H1 (cell line): ENCODE data around the gene MEF2C. TPM values are rescaled to one million over a fixed set of nuclear protein-coding genes. Genes with fewer than 3 reads are reported as not detected.

ENCODE experiments used
- CTCF ChIA-PET: fragments of 300-600 bp; sonication (Branson Sonifier 250); formaldehyde crosslinking; loops from one replicate; lab custom pipeline; 2021; ENCODE audit not compliant: partially characterized antibody; lab: Charles Lee
- POLR2A ChIA-PET: fragments of 300-600 bp; sonication (Branson Sonifier 250); formaldehyde crosslinking; loops from one replicate; lab custom pipeline; 2021; ENCODE audit warnings: inconsistent platforms; ENCODE audit not compliant: partially characterized antibody; lab: Charles Lee
- DNase-seq, 2 experiments: peaks; one replicate each; pipeline versions ENCODE4 v3.0.0 to v3.0.0-alpha.2; 2010 to 2022; ENCODE audit warnings: low spot score in 2 of 2, low read depth in 1 of 2, mixed read lengths in 1 of 2
- FAIRE-seq: peaks from 2 replicates; lab custom pipeline; 2011; peaks lifted over from hg19 to GRCh38; lab: Jason Lieb, UNC
- H2AFZ ChIP-seq: 2 replicates; pipeline ENCODE4 v1.8.1; 2012; ENCODE audit warnings: low read length, inconsistent platforms
- H2AK5ac ChIP-seq: 2 replicates; pipeline ENCODE4 v1.6.1; 2013; ENCODE audit warnings: low read depth, low read length
- H2BK120ac ChIP-seq: replicated peaks from 2 replicates; pipeline ENCODE3; 2013; ENCODE audit warnings: low read depth, low read length, inconsistent platforms
- H2BK12ac ChIP-seq: 2 replicates; pipeline ENCODE4 v1.6.1; 2013; ENCODE audit warnings: low read depth, low read length
- H2BK15ac ChIP-seq: 2 replicates; pipeline ENCODE4 v1.6.1; 2013; ENCODE audit warnings: low read length
- H2BK20ac ChIP-seq: 2 replicates; pipeline ENCODE4 v1.6.1; 2013; ENCODE audit warnings: low read length
- H2BK5ac ChIP-seq: 2 replicates; pipeline ENCODE4 v1.6.1; 2013; ENCODE audit warnings: low read depth, low read length
- H3K14ac ChIP-seq: 2 replicates; pipeline ENCODE4 v1.6.1; 2013; ENCODE audit warnings: inconsistent platforms; ENCODE audit not compliant: insufficient read length
- H3K18ac ChIP-seq: 2 replicates; pipeline ENCODE4 v1.6.1; 2013; ENCODE audit warnings: low read length; ENCODE audit errors: extremely low read depth
- H3K23ac ChIP-seq: 2 replicates; pipeline ENCODE4 v1.6.1; 2013; ENCODE audit warnings: inconsistent platforms; ENCODE audit not compliant: insufficient read length
- H3K23me2 ChIP-seq: 2 replicates; pipeline ENCODE4 v1.6.1; 2013; ENCODE audit warnings: low read depth, low read length
- H3K27ac ChIP-seq: 2 replicates; pipeline ENCODE4 v1.6.1; 2011; ENCODE audit warnings: low read depth, low read length, inconsistent platforms
- H3K27me3 ChIP-seq, 4 experiments: replicated peaks in 1 of 4; 1 replicate in 1 of 4; 2 replicates in 3 of 4; pipeline versions ENCODE4 v1.6.1 to v1.8.1; 2011 to 2013; ENCODE audit warnings: low read length in 3 of 4, mild to moderate bottlenecking in 3 of 4, inconsistent platforms in 2 of 4, mixed read lengths in 2 of 4, moderate library complexity in 1 of 4; ENCODE audit not compliant: control insufficient read depth in 3 of 4, insufficient read depth in 3 of 4; ENCODE audit errors: extremely low read depth in 1 of 4
- H3K36me3 ChIP-seq, 4 experiments: 2 replicates each; pipeline versions ENCODE4 v1.6.1 to v1.8.1; 2011 to 2013; ENCODE audit warnings: mild to moderate bottlenecking in 4 of 4, low read length in 3 of 4, moderate library complexity in 2 of 4, control low read depth in 1 of 4, inconsistent platforms in 1 of 4; ENCODE audit not compliant: insufficient read depth in 4 of 4, control insufficient read depth in 2 of 4
- H3K4ac ChIP-seq: replicated peaks from 2 replicates; pipeline ENCODE3; 2013; ENCODE audit warnings: low read length, low read depth, mixed read lengths, inconsistent platforms; ENCODE audit not compliant: insufficient read length
- H3K4me1 ChIP-seq, 4 experiments: replicated peaks in 1 of 4; 1 replicate in 1 of 4; 2 replicates in 3 of 4; pipeline versions ENCODE4 v1.6.1 to v1.8.1; 2011 to 2013; ENCODE audit warnings: low read length in 3 of 4, inconsistent platforms in 2 of 4, mixed read lengths in 1 of 4; ENCODE audit not compliant: insufficient read depth in 4 of 4, control insufficient read depth in 3 of 4
- H3K4me2 ChIP-seq, 2 experiments: 2 replicates each; pipeline versions ENCODE4 v1.6.1 to v1.8.1; 2011 to 2013; ENCODE audit warnings: low read depth in 2 of 2, low read length in 2 of 2, control low read depth in 1 of 2, inconsistent platforms in 1 of 2, mild to moderate bottlenecking in 1 of 2; ENCODE audit not compliant: insufficient read depth in 1 of 2
- H3K4me3 ChIP-seq, 4 experiments: fragments of 200-600, 300-600 bp in 1 of 4; sonication (generic), shearing (Covaris generic), sonication (Bioruptor Twin) in 1 of 4; 2 replicates each; pipeline versions ENCODE4 v1.5.1 to v1.8.1; 2011 to 2016; ENCODE audit warnings: low read length in 4 of 4, low read depth in 3 of 4, control low read depth in 2 of 4, inconsistent platforms in 2 of 4, mild to moderate bottlenecking in 2 of 4, mixed read lengths in 1 of 4, moderate library complexity in 1 of 4; ENCODE audit not compliant: insufficient read depth in 2 of 4; ENCODE audit errors: extremely low read depth in 1 of 4
- H3K56ac ChIP-seq: replicated peaks from 2 replicates; pipeline ENCODE3; 2013; ENCODE audit warnings: low read depth, mild to moderate bottlenecking, mixed read lengths, low read length, inconsistent platforms; ENCODE audit not compliant: insufficient read length
- H3K79me1 ChIP-seq: 2 replicates; pipeline ENCODE4 v1.6.1; 2013; ENCODE audit warnings: low read depth, low read length, control low read depth
- H3K79me2 ChIP-seq, 2 experiments: 2 replicates each; pipeline versions ENCODE4 v1.6.1 to v1.8.1; 2012 to 2013; ENCODE audit warnings: low read length in 2 of 2, mild to moderate bottlenecking in 2 of 2, inconsistent platforms in 1 of 2; ENCODE audit not compliant: insufficient read depth in 2 of 2, control insufficient read depth in 1 of 2
- H3K9ac ChIP-seq, 4 experiments: replicated peaks in 1 of 4; 1 replicate in 1 of 4; 2 replicates in 3 of 4; pipeline versions ENCODE4 v1.6.1 to v1.8.1; 2011 to 2013; ENCODE audit warnings: low read depth in 3 of 4, low read length in 3 of 4, control low read depth in 2 of 4, mild to moderate bottlenecking in 2 of 4, moderate library complexity in 2 of 4, inconsistent platforms in 1 of 4; ENCODE audit errors: extremely low read depth in 1 of 4
- H3K9me3 ChIP-seq, 2 experiments: 2 replicates each; pipeline versions ENCODE4 v1.6.1 to v1.8.1; 2012 to 2013; ENCODE audit warnings: mild to moderate bottlenecking in 2 of 2, moderate library complexity in 2 of 2, control low read depth in 1 of 2, inconsistent platforms in 1 of 2, low read depth in 1 of 2, low read length in 1 of 2, mixed read lengths in 1 of 2; ENCODE audit not compliant: insufficient read depth in 2 of 2
- H4K20me1 ChIP-seq, 2 experiments: replicated peaks in 1 of 2; 2 replicates each; pipeline versions ENCODE3 to v1.8.1; 2011 to 2013; ENCODE audit warnings: inconsistent platforms in 2 of 2, low read length in 2 of 2, mild to moderate bottlenecking in 1 of 2; ENCODE audit not compliant: insufficient read depth in 2 of 2, control insufficient read depth in 1 of 2
- H4K5ac ChIP-seq: 2 replicates; pipeline ENCODE4 v1.6.1; 2013; ENCODE audit warnings: low read length, low read depth, mixed read lengths, inconsistent platforms; ENCODE audit not compliant: insufficient read length
- H4K8ac ChIP-seq: 2 replicates; pipeline ENCODE4 v1.8.0; 2013; ENCODE audit warnings: mild to moderate bottlenecking, moderate library complexity, low read length, inconsistent platforms; ENCODE audit not compliant: insufficient read depth; ENCODE audit errors: extremely low read depth
- H4K91ac ChIP-seq: replicated peaks from 2 replicates; pipeline ENCODE3; 2013; ENCODE audit warnings: low read length, mixed read lengths, inconsistent platforms; ENCODE audit not compliant: insufficient read length
- CEBPB ChIP-seq: IDR thresholded peaks from 2 replicates; pipeline ENCODE4 v1.6.1; 2012; ENCODE audit warnings: low read depth, low read length
- EGR1 ChIP-seq: IDR thresholded peaks from 2 replicates; pipeline ENCODE4 v1.6.1; 2011; ENCODE audit warnings: low read depth, low read length, borderline replicate concordance
- KDM5A ChIP-seq: fragments of 200-600 bp; IDR thresholded peaks from 2 replicates; pipeline ENCODE4 v1.7.1; 2012; ENCODE audit warnings: mild to moderate bottlenecking, low read length, inconsistent platforms, mixed read lengths
- POLR2AphosphoS5 ChIP-seq: IDR thresholded peaks from 2 replicates; pipeline ENCODE4 v1.6.1; 2011; ENCODE audit warnings: low read depth, low read length
- POU5F1 ChIP-seq: IDR thresholded peaks from 2 replicates; pipeline ENCODE4 v1.6.1; 2011; ENCODE audit warnings: low read depth, mild to moderate bottlenecking, low read length, moderate library complexity
- RBBP5 ChIP-seq: IDR thresholded peaks from 2 replicates; pipeline ENCODE4 v1.7.1; 2012; ENCODE audit warnings: low read depth, mild to moderate bottlenecking, inconsistent platforms, low read length, moderate library complexity, borderline replicate concordance
- RNF2 ChIP-seq: fragments of 200-900, 300-1000 bp; sonication (generic); IDR thresholded peaks from 2 replicates; pipeline ENCODE4 v1.7.1; 2016; ENCODE audit warnings: borderline replicate concordance, low read depth, mild to moderate bottlenecking, antibody characterized with exemption, low read length; ENCODE audit not compliant: poor library complexity, severe bottlenecking; ENCODE audit errors: missing control alignments
- SP1 ChIP-seq: IDR thresholded peaks from 2 replicates; pipeline ENCODE4 v1.6.1; 2011; ENCODE audit warnings: low read depth, low read length
- SP2 ChIP-seq: IDR thresholded peaks from 2 replicates; pipeline ENCODE4 v1.6.1; 2012; ENCODE audit warnings: mild to moderate bottlenecking, low read length, inconsistent platforms
- SRF ChIP-seq: IDR thresholded peaks from 2 replicates; pipeline ENCODE4 v1.6.1; 2011; ENCODE audit warnings: mild to moderate bottlenecking, low read depth, low read length, moderate library complexity
- TEAD4 ChIP-seq: IDR thresholded peaks from 2 replicates; pipeline ENCODE4 v1.6.1; 2012; ENCODE audit warnings: low read depth, low read length, inconsistent platforms, mixed read lengths
- WGBS, 2 experiments: shearing (Covaris generic) in 1 of 2; methylation state at CpG; one replicate each; pipeline versions ENCODE4 v1.1.6 to v1.1.7; 2013 to 2015; ENCODE audit warnings: low lambda C conversion rate in 2 of 2, mixed read lengths in 2 of 2, inconsistent platforms in 1 of 2, low coverage in 1 of 2, missing lambda C conversion rate in 1 of 2; ENCODE audit not compliant: insufficient replicate concordance in 2 of 2, insufficient coverage in 1 of 2, insufficient read length in 1 of 2; ENCODE audit errors: extremely low coverage in 1 of 2, missing lambda C conversion rate in 1 of 2; 5-methylcytosine and 5-hydroxymethylcytosine counted together
- polyA plus RNA-seq, 7 experiments: library from polyadenylated mRNA; depleted of rRNA in 3 of 7; stranded (reverse) in 5 of 7; unstranded in 2 of 7; fragments of >200 nt in 5 of 7; fragments of 200-250 nt in 2 of 7; gene quantifications; 1 replicate in 5 of 7; 2 replicates in 1 of 7; 4 replicates in 1 of 7; pipeline versions ENCODE4 v1.2.1 to v1.2.3, GENCODE V29; 2011 to 2013; ENCODE audit warnings: missing spikeins in 2 of 7, mixed read lengths in 2 of 7
- total RNA-seq: library from RNA; stranded (reverse); fragmentation: NEBNext Ultra II Directional; extraction: Animal tissue kit (Norgen Biotek cat#: 25700); gene quantifications from 2 replicates; pipeline ENCODE4 v1.2.1, GENCODE V29; 2021

Gene MEF2C
- total and polyA plus RNA-seq, 2 of the 8 experiments (the other 6 are each of a cell fraction or from before 2014, with no cell fraction given): 0.59 to 0.99 TPM

DNA sequence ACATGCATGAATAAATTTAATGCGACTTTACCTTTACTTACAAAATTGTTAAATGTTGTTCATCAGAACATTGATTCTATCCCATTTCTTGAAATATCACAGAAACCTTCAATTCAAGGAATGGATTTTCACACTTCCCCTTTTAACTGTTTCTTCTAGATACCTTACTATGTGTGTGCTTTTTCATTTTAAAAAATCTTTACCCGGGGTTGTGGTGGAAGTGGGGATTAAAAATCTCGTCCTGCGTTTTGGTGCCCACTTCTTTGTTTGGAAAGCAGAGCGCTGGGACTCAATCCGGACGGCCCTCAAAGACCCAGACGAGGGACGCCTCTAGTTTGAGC is 5.8 kb upstream of the MEF2C start:
- H3K18ac ChIP-seq: no peak overlapping the region
- H2BK5ac ChIP-seq: no peak overlapping the region
- peaks cover 0 to 3% (median 0%) of the 10 kb centered on the region in 4 experiments; a peak in 1 of 7 replicates for H3K4me1 ChIP-seq
- 10% methylated on average over 9 of the region's 9 CpGs; no CpG with 5 or more reads in 1 of the 2 experiments for WGBS, 2 experiments
- no peaks in the 10 kb centered on the region for H3K9me3 ChIP-seq
- no peaks in the 10 kb centered on the region for H3K79me2 ChIP-seq
- H2BK20ac ChIP-seq: no peak overlapping the region
- H3K27ac ChIP-seq: no peak overlapping the region
- H3K4ac ChIP-seq: no peak overlapping the region
- H2AFZ ChIP-seq: 0 out of 2 replicates have a peak overlapping the region, but pooled peaks have one; percentile 13
- peak overlapping the region; percentile 82 to 92 for H3K4me2 ChIP-seq
- no peak overlapping the region for H3K9ac ChIP-seq
- H3K23ac ChIP-seq: no peak overlapping the region
- no peak overlapping the region for H4K5ac ChIP-seq
- H4K20me1 ChIP-seq: no peaks in the 10 kb centered on the region
- no peak overlapping the region for H2BK120ac ChIP-seq
- no peak for TF ChIP-seq TEAD4
- no peak for TF ChIP-seq POLR2AphosphoS5
- no peak for TF ChIP-seq SRF
- TF ChIP-seq POU5F1: no peak
- no peak for TF ChIP-seq KDM5A
- TF ChIP-seq SP1: no peak
- TF ChIP-seq CEBPB: no peak
- no peak for TF ChIP-seq SP2
- no peak for TF ChIP-seq RBBP5
- no peak for TF ChIP-seq RNF2
- TF ChIP-seq EGR1: no peak
- H2BK12ac ChIP-seq: peak overlapping the region; percentile 82
- H2AK5ac ChIP-seq: no peak overlapping the region
- H3K14ac ChIP-seq: no peak overlapping the region
- ChIA-PET POLR2A (interaction anchor here (0.6 to 1.0 kb wide), 4 partner anchors 64 to 417 kb away, joined by 3 to 4 read pairs (median 3); no protein-coding TSS in a partner anchor), CTCF (no interaction called here)
- peak overlapping the region; percentile 98 for H4K91ac ChIP-seq
- peaks cover 11% of the 10 kb centered on the region for H3K23me2 ChIP-seq
- peak; percentile 48 for FAIRE-seq
- no peak overlapping the region for H3K56ac ChIP-seq
- H3K4me3 ChIP-seq: peak overlapping the region; percentile 58 to 76 (median 70); a peak in 7 of 8 replicates
- H3K27me3 ChIP-seq: peaks cover 0 to 37% (median 13%) of the 10 kb centered on the region in 4 experiments; a peak in 6 of 7 replicates
- no peaks in the 10 kb centered on the region for H3K36me3 ChIP-seq
- H4K8ac ChIP-seq: no peak overlapping the region
- H3K79me1 ChIP-seq: no peaks in the 10 kb centered on the region
- no peak overlapping the region for H2BK15ac ChIP-seq
- no peak for DNase-seq
